HEK293 (cell line): ENCODE results near the gene PIK3C2G.

Experiments
- CTCF ChIA-PET: fragments of 350-600 bp; formaldehyde crosslinking; extraction: SDS; loops from one replicate; lab custom pipeline; 2021; ENCODE audit warnings: antibody characterized with exemption; lab: Yijun Ruan, JAX
- POLR2A ChIA-PET: fragments of 300-600 bp; formaldehyde crosslinking; extraction: SDS; loops from one replicate; lab custom pipeline; 2020; ENCODE audit warnings: antibody characterized with exemption, inconsistent platforms; lab: Yijun Ruan, JAX
- H3K27ac ChIP-seq: fragments of 200-500 bp; sonication (Bioruptor generic); 2 replicates; pipeline ENCODE4 v1.5.1; 2014; ENCODE audit warnings: low read depth, low read length, control low read depth, inconsistent platforms; ENCODE audit errors: extremely low read depth
- H3K36me3 ChIP-seq, 2 experiments: fragments of 200-500 bp in 1 of 2; sonication (Bioruptor generic) in 1 of 2; 1 replicate in 1 of 2; 2 replicates in 1 of 2; pipeline ENCODE4 v1.5.1; 2014 to 2017; ENCODE audit warnings: inconsistent platforms in 2 of 2, low read length in 2 of 2; ENCODE audit not compliant: control insufficient read depth in 2 of 2, insufficient read depth in 1 of 2
- H3K4me1 ChIP-seq: fragments of 200-500 bp; sonication (Bioruptor generic); 2 replicates; pipeline ENCODE4 v1.5.1; 2014; ENCODE audit warnings: mild to moderate bottlenecking, low read length, inconsistent platforms; ENCODE audit not compliant: control insufficient read depth, insufficient read depth
- H3K4me3 ChIP-seq: 2 replicates; pipeline ENCODE4 v1.5.1; 2011; ENCODE audit warnings: low read depth, mild to moderate bottlenecking, control low read depth, low read length, moderate library complexity
- H3K9me3 ChIP-seq: fragments of 200-500 bp; sonication (Bioruptor generic); 2 replicates; pipeline ENCODE4 v1.5.1; 2014; ENCODE audit warnings: low read depth, low read length, inconsistent platforms; ENCODE audit not compliant: control insufficient read depth, insufficient read depth
- HOXA7 ChIP-seq: sonication (generic); formaldehyde crosslinking; IDR thresholded peaks from 2 replicates; pipeline ENCODE4 v1.8.1; 2022; ENCODE audit warnings: missing genetic modification reagents, borderline replicate concordance
- HOXC10 ChIP-seq: sonication (generic); formaldehyde crosslinking; IDR thresholded peaks from 2 replicates; pipeline ENCODE4 v1.8.1; 2023; ENCODE audit warnings: mild to moderate bottlenecking, missing genetic modification reagents
- KLF10 ChIP-seq: fragments of 450-650 bp; IDR thresholded peaks from 2 replicates; pipeline ENCODE4 v1.5.1; 2018; ENCODE audit warnings: missing biosample characterization, mild to moderate bottlenecking, missing genetic modification characterization
- MZF1 ChIP-seq: fragments of 450-650 bp; formaldehyde crosslinking; IDR thresholded peaks from 2 replicates; pipeline ENCODE4 v1.5.1; 2017; ENCODE audit warnings: missing biosample characterization, missing genetic modification characterization, borderline replicate concordance
- SCRT1 ChIP-seq: fragments of 450-650 bp; formaldehyde crosslinking; IDR thresholded peaks from 2 replicates; pipeline ENCODE4 v1.5.1; 2016; ENCODE audit warnings: missing biosample characterization, missing genetic modification characterization, borderline replicate concordance
- SP2 ChIP-seq: fragments of 450-650 bp; formaldehyde crosslinking; IDR thresholded peaks from 2 replicates; pipeline ENCODE4 v1.5.1; 2016; ENCODE audit warnings: missing biosample characterization, missing genetic modification characterization
- SP3 ChIP-seq: fragments of 450-650 bp; formaldehyde crosslinking; IDR thresholded peaks from 2 replicates; pipeline ENCODE4 v1.5.1; 2016; ENCODE audit warnings: missing biosample characterization, missing genetic modification characterization
- YY2 ChIP-seq: fragments of 450-650 bp; formaldehyde crosslinking; IDR thresholded peaks from 2 replicates; pipeline ENCODE4 v1.5.1; 2016; ENCODE audit warnings: missing biosample characterization, missing genetic modification characterization
- ZBTB17 ChIP-seq: fragments of 450-650 bp; formaldehyde crosslinking; IDR thresholded peaks from 2 replicates; pipeline ENCODE4 v1.5.1; 2016; ENCODE audit warnings: missing biosample characterization, missing genetic modification characterization
- ZEB2 ChIP-seq: fragments of 450-650 bp; formaldehyde crosslinking; IDR thresholded peaks from 2 replicates; pipeline ENCODE4 v1.5.1; 2016; ENCODE audit warnings: missing biosample characterization, missing genetic modification characterization
- ZFHX2 ChIP-seq: fragments of 450-650 bp; formaldehyde crosslinking; conservative IDR thresholded peaks from 2 replicates; pipeline ENCODE4 v1.5.1; 2016; ENCODE audit warnings: missing biosample characterization, missing genetic modification characterization
- ZFP37 ChIP-seq: fragments of 450-650 bp; formaldehyde crosslinking; IDR thresholded peaks from 2 replicates; pipeline ENCODE4 v1.5.1; 2016; ENCODE audit warnings: missing biosample characterization, missing genetic modification characterization
- ZNF146 ChIP-seq: fragments of 450-650 bp; formaldehyde crosslinking; IDR thresholded peaks from 2 replicates; pipeline ENCODE4 v1.5.1; 2016; ENCODE audit warnings: missing biosample characterization, missing genetic modification characterization
- ZNF221 ChIP-seq: fragments of 450-650 bp; formaldehyde crosslinking; IDR thresholded peaks from 2 replicates; pipeline ENCODE4 v1.5.1; 2017; ENCODE audit warnings: missing biosample characterization, missing genetic modification characterization, borderline replicate concordance
- ZNF223 ChIP-seq: fragments of 450-650 bp; formaldehyde crosslinking; IDR thresholded peaks from 2 replicates; pipeline ENCODE4 v1.5.1; 2016; ENCODE audit warnings: missing biosample characterization, missing genetic modification characterization
- ZNF24 ChIP-seq: fragments of 450-650 bp; formaldehyde crosslinking; IDR thresholded peaks from 2 replicates; pipeline ENCODE4 v1.5.1; 2016; ENCODE audit warnings: missing biosample characterization, missing genetic modification characterization
- ZNF324 ChIP-seq: fragments of 450-650 bp; formaldehyde crosslinking; IDR thresholded peaks from 2 replicates; pipeline ENCODE4 v1.5.1; 2016; ENCODE audit warnings: missing biosample characterization, missing genetic modification characterization
- ZNF501 ChIP-seq: fragments of 450-650 bp; formaldehyde crosslinking; IDR thresholded peaks from 2 replicates; pipeline ENCODE4 v1.5.1; 2016; ENCODE audit warnings: missing biosample characterization, missing genetic modification characterization
- ZNF544 ChIP-seq: fragments of 450-650 bp; formaldehyde crosslinking; IDR thresholded peaks from 2 replicates; pipeline ENCODE4 v1.5.0; 2017; ENCODE audit warnings: missing biosample characterization, missing genetic modification characterization
- ZNF549 ChIP-seq: fragments of 450-650 bp; IDR thresholded peaks from 2 replicates; pipeline ENCODE4 v1.5.1; 2018; ENCODE audit warnings: missing biosample characterization, missing genetic modification characterization, mild to moderate bottlenecking, inconsistent platforms, moderate library complexity
- ZNF561 ChIP-seq: fragments of 450-650 bp; IDR thresholded peaks from 2 replicates; pipeline ENCODE4 v1.5.1; 2018; ENCODE audit warnings: missing biosample characterization, missing genetic modification characterization, borderline replicate concordance
- ZNF621 ChIP-seq: fragments of 450-650 bp; formaldehyde crosslinking; IDR thresholded peaks from 2 replicates; pipeline ENCODE4 v1.5.1; 2017; ENCODE audit warnings: missing biosample characterization, missing genetic modification characterization
- ZNF654 ChIP-seq: fragments of 450-650 bp; formaldehyde crosslinking; IDR thresholded peaks from 2 replicates; pipeline ENCODE4 v1.5.1; 2016; ENCODE audit warnings: low read depth, missing biosample characterization, missing genetic modification characterization
- ZNF664 ChIP-seq: fragments of 450-650 bp; formaldehyde crosslinking; IDR thresholded peaks from 2 replicates; pipeline ENCODE4 v1.5.1; 2016; ENCODE audit warnings: missing biosample characterization, missing genetic modification characterization
- ZNF701 ChIP-seq: fragments of 450-650 bp; formaldehyde crosslinking; IDR thresholded peaks from 2 replicates; pipeline ENCODE4 v1.5.1; 2016; ENCODE audit warnings: missing biosample characterization, missing genetic modification characterization
- ZNF747 ChIP-seq: fragments of 450-650 bp; formaldehyde crosslinking; IDR thresholded peaks from 2 replicates; pipeline ENCODE4 v1.5.1; 2016; ENCODE audit warnings: missing biosample characterization, missing genetic modification characterization
- ZNF768 ChIP-seq: fragments of 450-650 bp; formaldehyde crosslinking; IDR thresholded peaks from 2 replicates; pipeline ENCODE4 v1.5.1; 2018; ENCODE audit warnings: missing biosample characterization, mild to moderate bottlenecking, missing genetic modification characterization
- ZSCAN23 ChIP-seq: fragments of 450-650 bp; formaldehyde crosslinking; IDR thresholded peaks from 2 replicates; pipeline ENCODE4 v1.5.1; 2016; ENCODE audit warnings: missing biosample characterization, missing genetic modification characterization
- TF ChIP-seq, protein P1 (sequence below): fragments of 450-650 bp; IDR thresholded peaks from 2 replicates; pipeline ENCODE4 v1.5.1; 2018; ENCODE audit warnings: missing biosample characterization, missing genetic modification characterization

PIK3C2G gene

DNA sequence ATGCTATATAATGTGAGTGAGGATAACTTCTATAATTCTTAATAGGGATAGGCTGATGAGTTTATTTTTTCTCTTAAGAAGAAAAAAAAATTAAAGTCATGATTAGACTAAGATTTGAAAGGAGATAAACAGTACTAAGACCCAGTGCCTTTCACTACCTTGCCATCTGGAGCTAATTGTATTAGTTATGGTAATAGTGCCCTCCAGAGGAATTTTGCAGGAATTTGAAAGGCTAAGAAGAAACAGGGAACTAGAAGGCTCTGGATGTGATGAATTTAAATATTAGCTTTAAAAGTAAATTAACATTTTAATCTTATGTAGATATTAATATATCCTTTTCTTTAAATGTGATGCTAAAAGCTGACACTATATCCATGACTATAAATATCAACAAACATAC, 36.6 kb upstream of the PIK3C2G start:
- no peaks in the 10 kb centered on the region for H3K9me3 ChIP-seq
- no peak overlapping the region for H3K27ac ChIP-seq
- H3K4me3 ChIP-seq, result no peak overlapping the region
- no peaks in the 10 kb centered on the region for H3K36me3 ChIP-seq
- ChIA-PET POLR2A (no interaction called here), CTCF (interaction anchor here (0.6 to 1.7 kb wide), 12 partner anchors 12 to 1284 kb away, joined by 3 to 28 read pairs (median 4); no protein-coding TSS in a partner anchor)
- TF ChIP-seq ZNF549 (tag by site-specific recombination) (no peak), ZNF654 (tag by site-specific recombination) (peak; percentile 73)
- TF ChIP-seq, protein P1, sequence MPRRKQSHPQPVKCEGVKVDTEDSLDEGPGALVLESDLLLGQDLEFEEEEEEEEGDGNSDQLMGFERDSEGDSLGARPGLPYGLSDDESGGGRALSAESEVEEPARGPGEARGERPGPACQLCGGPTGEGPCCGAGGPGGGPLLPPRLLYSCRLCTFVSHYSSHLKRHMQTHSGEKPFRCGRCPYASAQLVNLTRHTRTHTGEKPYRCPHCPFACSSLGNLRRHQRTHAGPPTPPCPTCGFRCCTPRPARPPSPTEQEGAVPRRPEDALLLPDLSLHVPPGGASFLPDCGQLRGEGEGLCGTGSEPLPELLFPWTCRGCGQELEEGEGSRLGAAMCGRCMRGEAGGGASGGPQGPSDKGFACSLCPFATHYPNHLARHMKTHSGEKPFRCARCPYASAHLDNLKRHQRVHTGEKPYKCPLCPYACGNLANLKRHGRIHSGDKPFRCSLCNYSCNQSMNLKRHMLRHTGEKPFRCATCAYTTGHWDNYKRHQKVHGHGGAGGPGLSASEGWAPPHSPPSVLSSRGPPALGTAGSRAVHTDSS, result no peak
- H3K4me1 ChIP-seq, result no peaks in the 10 kb centered on the region

DNA sequence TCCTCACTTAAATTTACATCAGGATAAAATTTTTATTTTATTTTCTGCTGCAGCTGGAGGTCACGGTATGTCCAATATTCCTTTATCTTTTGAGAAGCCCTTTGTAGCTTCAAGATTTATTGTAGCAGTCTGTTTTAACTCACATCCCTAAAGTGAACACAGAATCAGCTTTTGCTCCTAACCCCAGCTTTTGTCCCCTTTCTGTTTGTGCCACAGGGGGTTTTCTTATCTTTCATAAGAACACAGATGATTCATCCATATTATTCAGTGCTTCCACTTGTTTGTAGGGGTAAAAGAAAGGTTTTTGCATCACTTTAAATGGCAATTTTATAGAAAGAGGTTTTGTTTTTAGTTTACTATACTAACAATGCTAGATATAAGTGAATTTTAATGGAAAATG, 21.8 kb upstream of the PIK3C2G start:
- TF ChIP-seq ZNF747 (tag by site-specific recombination) (no peak), SP2 (tag by site-specific recombination) (no peak), ZNF146 (no peak), ZNF24 (tag by site-specific recombination) (no peak), ZNF324 (tag by site-specific recombination) (no peak), ZNF654 (tag by site-specific recombination) (no peak), YY2 (tag by site-specific recombination) (no peak), ZFHX2 (tag by site-specific recombination) (no peak), MZF1 (tag by site-specific recombination) (no peak), ZNF549 (tag by site-specific recombination) (no peak), ZEB2 (tag by site-specific recombination) (no peak), HOXC10 (no peak), ZNF544 (tag by site-specific recombination) (no peak), SP3 (no peak), ZBTB17 (tag by site-specific recombination) (no peak), SCRT1 (no peak), ZNF664 (tag by site-specific recombination) (no peak), ZSCAN23 (tag by site-specific recombination) (no peak)
- Histone ChIP-seq H3K4me3 (no peak overlapping the region), H3K9me3 (no peaks in the 10 kb centered on the region), H3K36me3 (no peaks in the 10 kb centered on the region), H3K27ac (no peak overlapping the region), H3K4me1 (no peaks in the 10 kb centered on the region)
- ChIA-PET POLR2A (no interaction called here), CTCF (interaction anchor here (0.6 to 0.8 kb wide), 2 partner anchors 10 to 15 kb away, joined by 3 read pairs; no protein-coding TSS in a partner anchor)

DNA sequence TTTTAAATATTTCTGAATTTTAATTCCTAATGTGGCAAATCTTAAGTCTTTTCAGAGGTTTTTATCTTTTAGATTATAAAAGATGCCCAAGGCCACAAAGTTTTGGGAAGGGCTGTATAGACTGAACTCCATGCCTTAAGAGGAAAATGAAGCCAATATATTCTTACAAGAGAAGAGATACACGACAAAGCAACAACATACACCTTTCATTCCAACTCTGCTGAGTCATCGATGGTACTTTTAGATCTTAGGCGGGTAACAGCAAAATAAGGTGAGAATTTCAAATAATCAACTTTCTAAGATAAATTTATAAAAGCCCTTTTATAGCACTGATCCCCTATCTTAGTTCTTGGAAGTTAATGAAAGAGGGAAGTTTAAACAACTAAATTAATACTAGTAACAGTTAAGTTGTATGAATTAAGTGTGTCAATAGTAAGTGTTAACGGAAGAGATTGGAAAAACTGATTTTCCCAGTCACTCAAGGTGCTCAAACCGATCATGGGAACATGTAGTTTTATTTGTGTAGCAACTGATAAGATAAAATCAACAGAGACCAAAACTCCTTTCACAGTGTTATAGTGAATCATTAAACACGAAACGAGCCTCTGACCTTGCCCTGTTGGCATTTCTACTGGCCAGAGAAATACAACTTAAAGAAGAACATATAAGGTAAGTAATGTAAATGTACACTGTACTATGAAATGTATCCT, 18.8 kb upstream of the PIK3C2G start:
- Histone ChIP-seq H3K36me3 (no peaks in the 10 kb centered on the region), H3K27ac (no peak overlapping the region), H3K4me3 (no peak overlapping the region), H3K4me1 (no peaks in the 10 kb centered on the region), H3K9me3 (no peaks in the 10 kb centered on the region)
- CTCF ChIA-PET, result no interaction called here
- no peak for TF ChIP-seq ZNF561 (tag by site-specific recombination)
- no peak for TF ChIP-seq KLF10 (tag by site-specific recombination)
- no peak for TF ChIP-seq HOXA7
- TF ChIP-seq ZNF621 (tag by site-specific recombination), result no peak
- TF ChIP-seq ZNF223 (tag by site-specific recombination), result no peak
- TF ChIP-seq ZNF701, result no peak
- TF ChIP-seq ZNF221 (tag by site-specific recombination), result no peak
- TF ChIP-seq ZFP37, result no peak
- no peak for TF ChIP-seq ZNF501
- TF ChIP-seq ZNF768 (tag by site-specific recombination), result no peak
- TF ChIP-seq ZNF664 (tag by site-specific recombination), result no peak
- POLR2A ChIA-PET, result no interaction called here
